SK-N-MC (cell line): Measurements from ENCODE around the gene BID.

Source experiments
- EZH2 ChIP-seq: fragments of 200-600 bp; sonication (generic); IDR thresholded peaks from one replicate; pipeline ENCODE4 v1.6.1; 2017; ENCODE audit warnings: antibody characterized with exemption
- FOXP2 ChIP-seq: optimal IDR thresholded peaks from 2 replicates; pipeline ENCODE3; 2011; ENCODE audit warnings: mild to moderate bottlenecking, moderate library complexity; ENCODE audit not compliant: insufficient read depth; ENCODE audit errors: extremely low read length, control extremely low read depth
- POLR2AphosphoS5 ChIP-seq: IDR thresholded peaks from 2 replicates; pipeline ENCODE4 v1.6.1; 2012; ENCODE audit warnings: mild to moderate bottlenecking, low read depth, low read length, borderline replicate concordance

- TF ChIP-seq FOXP2 (no peak), EZH2 (no peak), POLR2AphosphoS5 (no peak)
Observed at GRCh38 chr22:17780116-17780740, 6.0 kb upstream of the BID start.
